GF-D8 (cell line): ENCODE results near the gene H6PD.

Experiments
- DNase-seq: peaks from one replicate; lab custom pipeline; 2025; lab: John Stamatoyannopoulos, UW

The H6PD gene

GRCh38 chr1:9317591-9318417, 83.2 kb downstream of the H6PD start:
- no peak for DNase-seq

GRCh38 chr1:9319208-9319788, 84.7 kb downstream of the H6PD start:
- no peak for DNase-seq

GRCh38 chr1:9319789-9320519, 85.4 kb downstream of the H6PD start:
- no peak for DNase-seq
